SK-N-MC (cell line): ENCODE measurements around the gene MIGA1.
A peak's percentile ranks its signal among the peaks of the same experiment; 100 is the strongest.

Experiments used
- DNase-seq: peaks from one replicate; pipeline ENCODE4 v3.0.0-alpha.2; 2011; ENCODE audit warnings: low read depth, low spot score
- H3K27ac ChIP-seq: fragments of 200-600 bp; sonication (generic); 2 replicates; pipeline ENCODE4 v1.5.1; 2016; ENCODE audit warnings: mixed run types
- H3K36me3 ChIP-seq: fragments of 200-600 bp; sonication (generic); 2 replicates; pipeline ENCODE4 v1.6.1; 2017; ENCODE audit warnings: antibody characterized with exemption, low read length, mixed read lengths; ENCODE audit not compliant: insufficient read depth
- H3K4me3 ChIP-seq: fragments of 200-600 bp; sonication (generic); 2 replicates; pipeline ENCODE4 v1.5.1; 2016
- H3K9ac ChIP-seq: fragments of 200-600 bp; sonication (generic); 2 replicates; pipeline ENCODE4 v1.8.0; 2017; ENCODE audit warnings: mixed run types, mixed read lengths; ENCODE audit not compliant: insufficient read length
- H3K9me3 ChIP-seq: fragments of 200-600 bp; sonication (generic); 2 replicates; pipeline ENCODE4 v1.6.1; 2017; ENCODE audit warnings: low read depth, mild to moderate bottlenecking, antibody characterized with exemption, low read length, moderate library complexity, mixed read lengths
- EZH2 ChIP-seq: fragments of 200-600 bp; sonication (generic); IDR thresholded peaks from one replicate; pipeline ENCODE4 v1.6.1; 2017; ENCODE audit warnings: antibody characterized with exemption
- FOXP2 ChIP-seq: optimal IDR thresholded peaks from 2 replicates; pipeline ENCODE3; 2011; ENCODE audit warnings: mild to moderate bottlenecking, moderate library complexity; ENCODE audit not compliant: insufficient read depth; ENCODE audit errors: extremely low read length, control extremely low read depth
- POLR2AphosphoS5 ChIP-seq: IDR thresholded peaks from 2 replicates; pipeline ENCODE4 v1.6.1; 2012; ENCODE audit warnings: mild to moderate bottlenecking, low read depth, low read length, borderline replicate concordance

Gene MIGA1

DNA sequence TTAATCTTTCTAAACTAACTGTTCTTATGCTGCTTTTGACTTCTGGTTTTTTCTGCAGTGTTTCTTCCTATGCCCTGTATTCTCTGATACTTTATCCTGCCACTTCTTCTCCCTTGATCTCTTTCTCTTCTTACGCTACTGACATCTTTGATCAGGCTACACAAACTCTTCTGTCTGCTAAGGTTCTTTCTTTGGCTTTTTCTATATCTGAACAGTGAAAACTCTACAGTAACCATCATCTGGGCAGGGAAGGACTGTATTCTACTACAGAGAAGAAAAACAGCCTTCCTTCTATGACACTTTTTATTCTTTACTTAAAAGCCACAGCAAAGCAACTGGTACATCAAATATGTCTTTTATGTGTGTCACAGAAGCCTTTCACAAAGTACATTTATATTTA, 101.6 kb downstream of the MIGA1 start:
- Histone ChIP-seq H3K4me3 (no peak overlapping the region), H3K9me3 (no peaks in the 10 kb centered on the region), H3K27ac (no peak overlapping the region), H3K36me3 (no peaks in the 10 kb centered on the region), H3K9ac (no peak overlapping the region)
- TF ChIP-seq FOXP2: no peak
- no peak for TF ChIP-seq POLR2AphosphoS5
- TF ChIP-seq EZH2: no peak
- DNase-seq: no peak

DNA sequence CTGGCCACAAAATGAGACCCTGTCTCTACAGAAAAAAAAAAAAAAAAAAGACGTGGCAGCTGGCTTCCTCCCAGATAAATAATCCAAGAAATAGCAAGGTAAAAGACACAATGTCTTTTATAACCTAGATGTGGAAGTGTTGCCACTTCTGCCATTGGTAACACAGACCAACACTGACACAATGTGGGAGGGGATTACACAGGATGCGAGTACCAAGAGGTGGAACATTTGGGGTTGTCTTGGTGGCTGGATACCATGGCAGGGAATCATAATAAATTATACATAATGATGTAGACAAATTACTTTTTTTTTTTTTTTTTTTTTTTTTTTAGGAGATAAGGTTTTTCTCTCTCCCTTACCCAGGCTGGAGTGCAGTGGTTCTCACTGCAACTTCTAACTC, 103.0 kb downstream of the MIGA1 start:
- H3K9me3 ChIP-seq: no peaks in the 10 kb centered on the region
- H3K9ac ChIP-seq: no peak overlapping the region
- H3K27ac ChIP-seq: no peak overlapping the region
- DNase-seq: no peak
- no peaks in the 10 kb centered on the region for H3K36me3 ChIP-seq
- H3K4me3 ChIP-seq: no peak overlapping the region
- TF ChIP-seq EZH2 (no peak), POLR2AphosphoS5 (no peak), FOXP2 (no peak)

DNA sequence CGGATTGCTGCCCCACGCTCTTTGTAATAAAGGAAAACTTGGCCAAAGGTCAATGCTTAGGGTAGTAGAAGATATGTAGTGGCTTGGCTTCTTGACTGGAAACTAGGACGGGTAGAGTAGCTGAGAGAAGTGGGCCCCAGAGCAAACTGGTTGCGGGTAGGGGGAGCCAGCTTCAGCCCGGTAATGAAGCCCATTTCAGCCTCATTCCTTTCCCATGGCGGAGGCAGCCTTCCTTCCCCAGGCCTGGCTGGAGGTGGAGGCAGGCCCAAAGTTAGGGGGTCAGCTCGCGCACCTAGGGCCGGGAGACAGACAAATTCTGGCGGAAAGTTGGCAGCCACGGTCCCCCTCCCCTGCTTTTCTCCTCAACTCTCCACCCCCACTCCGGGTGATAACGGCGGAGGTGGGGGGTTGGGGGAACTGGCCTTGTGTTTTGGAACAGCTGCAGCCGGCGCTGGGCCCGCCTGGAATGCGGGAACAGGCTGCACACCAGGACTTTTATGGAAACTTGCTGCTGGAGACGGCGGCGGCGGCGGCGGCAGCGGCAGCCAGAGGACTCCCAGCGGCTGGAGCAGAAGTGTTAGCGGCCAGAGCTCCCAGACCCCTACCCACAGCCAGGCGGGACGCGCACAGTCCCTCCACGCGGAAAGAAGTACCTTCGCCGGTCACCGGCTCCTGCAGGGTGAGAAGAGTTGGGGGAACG, 108.8 kb downstream of the MIGA1 start, which contains the start of gene NEXN:
Gene NEXN, plus strand, starts transcription at position 544 of the 700 bp plus-strand sequence. CDS start 27,483 bp downstream, outside the sequence.
- peak within 1 kb of the TSS; percentile 93 for H3K4me3 ChIP-seq
- H3K9me3 ChIP-seq: no peaks in the 10 kb centered on the region
- TF ChIP-seq FOXP2 (no peak), POLR2AphosphoS5 (no peak), EZH2 (no peak)
- no peak for DNase-seq
- H3K9ac ChIP-seq: peak within 1 kb of the TSS; percentile 79
- no peak within 1 kb of the TSS for H3K27ac ChIP-seq
- H3K36me3 ChIP-seq: no peaks in the 10 kb centered on the region

DNA sequence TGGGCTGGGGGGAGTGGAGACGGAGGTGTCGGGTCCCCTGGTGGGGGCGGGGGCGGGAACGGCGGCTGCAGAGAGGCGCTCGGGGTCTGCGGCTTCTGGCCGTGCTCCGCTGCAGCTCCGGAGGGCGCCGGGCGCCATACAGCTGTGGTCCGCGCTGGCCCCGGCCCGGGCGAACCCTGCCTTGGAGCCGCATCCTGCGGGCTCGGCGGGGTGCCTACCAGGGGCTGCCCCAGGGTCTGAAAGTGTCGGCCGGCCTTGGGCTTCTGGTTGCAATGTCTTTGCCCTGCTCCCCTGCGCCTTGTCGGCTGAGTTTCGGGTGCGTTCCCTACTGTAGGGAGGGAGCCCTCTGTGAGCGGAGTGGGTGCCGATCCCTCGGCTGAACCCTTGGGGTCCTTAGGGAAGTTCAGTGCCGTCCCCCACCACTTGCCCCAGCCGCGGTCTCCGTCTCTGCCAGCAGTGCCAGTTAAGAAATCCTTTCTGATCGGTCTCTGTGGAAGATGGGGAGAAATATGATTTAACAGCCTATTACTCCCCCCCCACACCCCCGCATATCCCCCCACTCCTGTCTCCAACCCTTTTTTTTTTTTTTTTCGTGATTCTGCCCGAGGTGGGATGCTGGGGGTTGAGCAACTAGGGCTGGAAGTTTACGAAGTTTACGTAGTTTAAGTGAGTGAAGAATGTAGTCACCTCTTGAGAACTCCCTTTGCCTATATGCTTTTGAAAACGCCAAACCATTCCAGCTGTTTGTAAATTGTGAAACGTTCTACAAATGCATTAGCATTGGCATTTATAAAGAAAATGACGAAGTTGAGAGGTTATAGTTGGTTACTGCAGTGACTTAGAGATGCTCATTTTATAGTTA, 109.6 kb downstream of the MIGA1 start:
- Histone ChIP-seq H3K4me3 (peak overlapping the region; percentile 93), H3K27ac (no peak overlapping the region), H3K9ac (peak overlapping the region; percentile 79), H3K36me3 (no peaks in the 10 kb centered on the region), H3K9me3 (no peaks in the 10 kb centered on the region)
- DNase-seq: no peak
- no peak for TF ChIP-seq EZH2
- no peak for TF ChIP-seq POLR2AphosphoS5
- TF ChIP-seq FOXP2: no peak

DNA sequence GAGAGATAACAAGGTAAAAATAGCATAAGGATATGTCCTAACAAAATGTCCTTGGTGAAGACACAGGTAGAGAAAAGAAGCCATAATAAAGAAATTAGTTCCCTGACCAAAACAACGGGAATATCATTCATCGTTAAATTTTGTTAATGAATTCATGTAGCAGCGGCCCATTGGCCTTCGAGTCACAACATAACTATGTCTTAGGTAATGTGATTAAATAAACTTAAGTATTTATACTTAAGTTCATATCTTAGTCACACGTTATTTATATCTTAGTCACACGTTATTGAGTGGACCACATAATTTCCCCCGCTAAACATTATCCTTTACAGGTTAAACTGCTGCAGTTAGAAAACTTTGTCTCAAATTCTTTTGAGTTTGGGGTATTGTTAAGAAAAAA, 110.2 kb downstream of the MIGA1 start:
- TF ChIP-seq POLR2AphosphoS5 (no peak), EZH2 (no peak), FOXP2 (no peak)
- Histone ChIP-seq H3K36me3 (no peaks in the 10 kb centered on the region), H3K4me3 (peak overlapping the region; percentile 93), H3K9ac (no peak overlapping the region), H3K27ac (no peak overlapping the region), H3K9me3 (no peaks in the 10 kb centered on the region)
- no peak for DNase-seq

DNA sequence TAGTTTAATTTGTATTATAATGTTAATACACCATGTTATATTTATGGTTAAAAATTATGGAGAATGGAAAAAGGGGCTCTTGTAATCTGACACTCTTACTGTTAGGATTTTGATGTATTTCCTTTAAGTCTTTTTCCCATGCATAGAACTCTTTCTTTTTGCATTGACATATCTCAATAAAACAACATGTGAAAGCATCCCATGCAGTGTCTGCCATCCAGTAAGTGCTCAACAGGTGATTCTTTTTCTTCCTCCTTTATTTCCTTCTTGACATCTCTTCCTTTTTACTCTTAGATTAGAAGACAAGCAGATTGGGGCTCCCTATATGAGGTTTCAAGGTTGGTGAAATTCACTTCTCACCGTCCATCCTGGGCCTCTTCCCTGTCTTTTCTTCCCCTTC, 111.8 kb downstream of the MIGA1 start:
- H3K36me3 ChIP-seq: no peaks in the 10 kb centered on the region
- no peaks in the 10 kb centered on the region for H3K9me3 ChIP-seq
- no peak overlapping the region for H3K27ac ChIP-seq
- TF ChIP-seq POLR2AphosphoS5: no peak
- no peak for TF ChIP-seq FOXP2
- no peak for TF ChIP-seq EZH2
- DNase-seq: no peak
- no peak overlapping the region for H3K9ac ChIP-seq
- H3K4me3 ChIP-seq: no peak overlapping the region

DNA sequence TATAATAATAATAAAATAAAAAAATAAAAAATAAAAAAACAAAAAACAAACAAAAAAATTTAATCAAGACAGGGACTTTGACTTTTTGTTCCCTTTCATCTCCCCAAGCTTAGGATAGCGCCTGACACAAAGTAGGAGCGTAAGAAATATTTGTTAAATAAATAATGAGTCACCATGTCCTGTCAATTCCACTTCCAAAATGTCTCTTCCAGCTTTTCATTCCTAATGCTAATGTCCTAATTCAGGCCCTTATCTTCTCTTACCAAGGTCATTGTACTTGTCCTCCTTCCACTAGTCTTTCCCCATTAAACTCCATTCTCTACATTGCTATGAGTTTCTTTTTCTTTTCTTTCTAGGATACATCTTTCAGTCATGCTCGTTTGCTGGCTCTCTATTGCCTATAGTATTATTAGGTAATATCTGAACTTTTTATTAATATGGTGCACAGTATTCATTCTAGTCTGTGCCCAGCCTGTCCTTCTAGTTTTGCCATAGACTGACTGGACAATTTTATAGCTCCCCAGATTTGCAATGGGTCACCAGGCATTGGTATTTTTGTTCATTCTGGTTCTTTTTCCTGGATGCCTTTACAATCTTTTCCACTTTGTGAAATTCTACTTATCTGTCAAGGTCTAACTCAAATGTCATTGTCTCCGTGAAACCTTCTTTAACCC, 120.3 kb downstream of the MIGA1 start:
- no peak for TF ChIP-seq EZH2
- TF ChIP-seq POLR2AphosphoS5: no peak
- no peak for TF ChIP-seq FOXP2
- no peaks in the 10 kb centered on the region for H3K9me3 ChIP-seq
- H3K4me3 ChIP-seq: no peak overlapping the region
- DNase-seq: no peak
- no peak overlapping the region for H3K27ac ChIP-seq
- no peaks in the 10 kb centered on the region for H3K36me3 ChIP-seq
- no peak overlapping the region for H3K9ac ChIP-seq
